Liver (tissue), 9 donors: Measurements from ENCODE around the gene RBM38. TPM values are rescaled to one million over a fixed set of nuclear protein-coding genes. Genes with fewer than 3 reads are reported as not detected.

Experiments used
- DNase-seq: peaks from one replicate; pipeline ENCODE4 v3.0.0-alpha.2; 2017; ENCODE audit warnings: low spot score
- H3K27ac ChIP-seq, 2 donors: one replicate each; pipeline ENCODE4 v1.7.0; 2013; ENCODE audit warnings: inconsistent platforms in 2 of 2, low read length in 2 of 2, control low read depth in 1 of 2, low read depth in 1 of 2, mild to moderate bottlenecking in 1 of 2
- H3K27me3 ChIP-seq, 4 donors: one replicate each; pipeline versions ENCODE4 v1.6.1 to v1.7.0; 2013; ENCODE audit warnings: low read length in 3 of 4, inconsistent platforms in 1 of 4, mild to moderate bottlenecking in 1 of 4, moderate library complexity in 1 of 4; ENCODE audit not compliant: control insufficient read depth in 4 of 4, insufficient read depth in 4 of 4
- H3K36me3 ChIP-seq, 4 donors: one replicate each; pipeline versions ENCODE4 v1.6.1 to v1.7.0; 2013; ENCODE audit warnings: low read length in 3 of 4, mild to moderate bottlenecking in 3 of 4, low read depth in 1 of 4, moderate library complexity in 1 of 4; ENCODE audit not compliant: control insufficient read depth in 4 of 4, insufficient read depth in 3 of 4
- H3K4me1 ChIP-seq, 4 donors: one replicate each; pipeline versions ENCODE4 v1.6.1 to v1.7.0; 2013; ENCODE audit warnings: low read length in 3 of 4, mild to moderate bottlenecking in 3 of 4, moderate library complexity in 1 of 4; ENCODE audit not compliant: control insufficient read depth in 4 of 4, insufficient read depth in 4 of 4
- H3K4me3 ChIP-seq, 3 donors: one replicate each; pipeline versions ENCODE4 v1.6.1 to v1.7.0; 2013; ENCODE audit warnings: low read length in 3 of 3, control low read depth in 1 of 3, low read depth in 1 of 3, mild to moderate bottlenecking in 1 of 3
- H3K9ac ChIP-seq, 2 donors: one replicate each; pipeline ENCODE4 v1.7.0; 2013; ENCODE audit warnings: low read length in 2 of 2, mild to moderate bottlenecking in 2 of 2, moderate library complexity in 2 of 2, control low read depth in 1 of 2, low read depth in 1 of 2
- H3K9me3 ChIP-seq, 4 donors: one replicate each; pipeline versions ENCODE4 v1.6.1 to v1.7.0; 2013; ENCODE audit warnings: low read length in 3 of 4; ENCODE audit not compliant: control insufficient read depth in 4 of 4
- EGR1 ChIP-seq, 2 donors: IDR thresholded peaks; 2 replicates each; pipeline ENCODE4 v1.6.1; 2016 to 2018; ENCODE audit warnings: antibody characterized with exemption in 2 of 2, low read depth in 2 of 2
- FOXA1 ChIP-seq: IDR thresholded peaks from 2 replicates; pipeline ENCODE4 v1.6.1; 2016; ENCODE audit warnings: antibody characterized with exemption
- FOXA2 ChIP-seq: IDR thresholded peaks from 2 replicates; pipeline ENCODE4 v1.6.1; 2016; ENCODE audit warnings: antibody characterized with exemption
- GABPA ChIP-seq, 2 donors: IDR thresholded peaks in 1 of 2; conservative IDR thresholded peaks in 1 of 2; 2 replicates each; pipeline ENCODE4 v1.6.1; 2016; ENCODE audit warnings: antibody characterized with exemption in 2 of 2, mild to moderate bottlenecking in 1 of 2, moderate library complexity in 1 of 2
- HNF4A ChIP-seq, 2 donors: conservative IDR thresholded peaks; 2 replicates each; pipeline ENCODE4 v1.6.1; 2016; ENCODE audit warnings: antibody characterized with exemption in 2 of 2, mild to moderate bottlenecking in 2 of 2
- HNF4G ChIP-seq: IDR thresholded peaks from 2 replicates; pipeline ENCODE4 v1.6.1; 2016; ENCODE audit warnings: antibody characterized with exemption
- NR2F2 ChIP-seq: IDR thresholded peaks from 2 replicates; pipeline ENCODE4 v1.6.1; 2016; ENCODE audit warnings: antibody characterized with exemption
- RXRA ChIP-seq, 2 donors: IDR thresholded peaks; 2 replicates each; pipeline ENCODE4 v1.6.1; 2017 to 2018; ENCODE audit warnings: antibody characterized with exemption in 2 of 2, mild to moderate bottlenecking in 1 of 2
- SP1 ChIP-seq: IDR thresholded peaks from 2 replicates; pipeline ENCODE4 v1.6.1; 2018; ENCODE audit warnings: antibody characterized with exemption, mild to moderate bottlenecking
- TAF1 ChIP-seq: conservative IDR thresholded peaks from 2 replicates; pipeline ENCODE4 v1.6.1; 2016; ENCODE audit warnings: antibody characterized with exemption, mild to moderate bottlenecking
- YY1 ChIP-seq: IDR thresholded peaks from 2 replicates; pipeline ENCODE4 v1.6.1; 2016; ENCODE audit warnings: antibody characterized with exemption, mild to moderate bottlenecking
- WGBS: extraction: QIAGEN DNeasy Blood & Tissue Kit; methylation state at CpG from one replicate; pipeline ENCODE4 v1.1.7; 2013; 5-methylcytosine and 5-hydroxymethylcytosine counted together
- polyA plus RNA-seq, 2 donors: library from polyadenylated mRNA; stranded (reverse) in 1 of 2; unstranded in 1 of 2; fragments of 200-250 nt in 1 of 2; fragments of >200 nt in 1 of 2; fragmentation: Nextera tagmentation in 1 of 2; extraction: Ambion mirVana in 1 of 2; gene quantifications; one replicate each; pipeline versions ENCODE4 v1.2.1 to v1.2.3, GENCODE V29; 2013 to 2015
- total RNA-seq, 2 donors: library from RNA; depleted of rRNA; stranded (reverse); fragments of >200 nt; gene quantifications; one replicate each; pipeline ENCODE4 v1.2.3, GENCODE V29; 2014
- TF ChIP-seq, protein P1 (sequence below): IDR thresholded peaks from 2 replicates; pipeline ENCODE4 v1.6.1; 2016; ENCODE audit warnings: antibody characterized with exemption, mild to moderate bottlenecking
- TF ChIP-seq, protein P2 (sequence below): fragments of 150-350 bp; IDR thresholded peaks from 2 replicates; pipeline ENCODE4 v1.5.1; 2017; ENCODE audit warnings: improper control_type of control experiment, low read depth, low read length; ENCODE audit not compliant: missing input control
- TF ChIP-seq, protein P3 (sequence below): IDR thresholded peaks from 2 replicates; pipeline ENCODE4 v1.6.1; 2016; ENCODE audit warnings: antibody characterized with exemption
- TF ChIP-seq, protein P4 (sequence below): IDR thresholded peaks from 2 replicates; pipeline ENCODE4 v1.6.1; 2016; ENCODE audit warnings: antibody characterized with exemption
- TF ChIP-seq, protein P5 (sequence below): IDR thresholded peaks from 2 replicates; pipeline ENCODE4 v1.6.1; 2016; ENCODE audit warnings: antibody characterized with exemption
- donor health status: healthy.
- donor health status: healthy.
- donor health status: healthy.
- donor health status: healthy.
- donor health status: healthy.

The RBM38 gene
- total and polyA plus RNA-seq, 4 donors, result 1.4 to 258 (median 6.0) TPM

DNA sequence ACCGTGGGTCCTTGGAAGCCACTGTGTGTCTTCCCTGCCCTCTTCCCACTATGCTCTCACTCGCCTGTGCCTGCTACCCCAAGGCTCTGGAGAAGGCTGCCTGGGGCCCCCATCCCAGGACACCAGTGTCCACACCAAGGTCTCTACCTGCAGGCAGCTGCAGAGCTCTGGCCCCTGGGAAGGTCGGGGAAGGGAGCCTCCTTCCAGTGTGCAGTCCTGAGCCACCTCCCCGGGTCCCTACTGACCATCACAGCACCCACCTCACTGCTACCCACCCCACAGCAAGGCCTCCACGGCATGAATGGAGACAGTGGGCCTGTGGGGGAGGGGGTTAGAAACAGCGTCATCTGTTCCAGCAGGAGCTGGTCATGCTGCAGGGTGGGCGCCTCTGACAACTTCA is 35.6 kb downstream of the RBM38 start:
- Histone ChIP-seq H3K27me3 (no peaks in the 10 kb centered on the region), H3K4me1 (peaks cover 6 to 42% (median 19%) of the 10 kb centered on the region in 4 donors), H3K36me3 (no peaks in the 10 kb centered on the region), H3K9me3 (no peaks in the 10 kb centered on the region), H3K27ac (no peak overlapping the region), H3K4me3 (no peak overlapping the region), H3K9ac (no peak overlapping the region)
- TF ChIP-seq SP1 (no peak), EGR1 (IDR thresholded peaks at IDR 0.05; ENCODE audit: low read depth in 2 of 2) (no peak), HNF4A (conservative IDR thresholded peaks at IDR 0.05) (no peak), HNF4G (no peak), FOXA1 (no peak), RXRA (IDR thresholded peaks at IDR 0.05) (no peak), YY1 (no peak), FOXA2 (no peak), TAF1 (no peak), NR2F2 (no peak), GABPA (IDR thresholded peaks at IDR 0.05 in 1 of 2, conservative IDR thresholded peaks at IDR 0.05 in 1 of 2) (no peak)
- TF ChIP-seq, protein P1, sequence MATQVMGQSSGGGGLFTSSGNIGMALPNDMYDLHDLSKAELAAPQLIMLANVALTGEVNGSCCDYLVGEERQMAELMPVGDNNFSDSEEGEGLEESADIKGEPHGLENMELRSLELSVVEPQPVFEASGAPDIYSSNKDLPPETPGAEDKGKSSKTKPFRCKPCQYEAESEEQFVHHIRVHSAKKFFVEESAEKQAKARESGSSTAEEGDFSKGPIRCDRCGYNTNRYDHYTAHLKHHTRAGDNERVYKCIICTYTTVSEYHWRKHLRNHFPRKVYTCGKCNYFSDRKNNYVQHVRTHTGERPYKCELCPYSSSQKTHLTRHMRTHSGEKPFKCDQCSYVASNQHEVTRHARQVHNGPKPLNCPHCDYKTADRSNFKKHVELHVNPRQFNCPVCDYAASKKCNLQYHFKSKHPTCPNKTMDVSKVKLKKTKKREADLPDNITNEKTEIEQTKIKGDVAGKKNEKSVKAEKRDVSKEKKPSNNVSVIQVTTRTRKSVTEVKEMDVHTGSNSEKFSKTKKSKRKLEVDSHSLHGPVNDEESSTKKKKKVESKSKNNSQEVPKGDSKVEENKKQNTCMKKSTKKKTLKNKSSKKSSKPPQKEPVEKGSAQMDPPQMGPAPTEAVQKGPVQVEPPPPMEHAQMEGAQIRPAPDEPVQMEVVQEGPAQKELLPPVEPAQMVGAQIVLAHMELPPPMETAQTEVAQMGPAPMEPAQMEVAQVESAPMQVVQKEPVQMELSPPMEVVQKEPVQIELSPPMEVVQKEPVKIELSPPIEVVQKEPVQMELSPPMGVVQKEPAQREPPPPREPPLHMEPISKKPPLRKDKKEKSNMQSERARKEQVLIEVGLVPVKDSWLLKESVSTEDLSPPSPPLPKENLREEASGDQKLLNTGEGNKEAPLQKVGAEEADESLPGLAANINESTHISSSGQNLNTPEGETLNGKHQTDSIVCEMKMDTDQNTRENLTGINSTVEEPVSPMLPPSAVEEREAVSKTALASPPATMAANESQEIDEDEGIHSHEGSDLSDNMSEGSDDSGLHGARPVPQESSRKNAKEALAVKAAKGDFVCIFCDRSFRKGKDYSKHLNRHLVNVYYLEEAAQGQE, result no peak
- TF ChIP-seq, protein P2, sequence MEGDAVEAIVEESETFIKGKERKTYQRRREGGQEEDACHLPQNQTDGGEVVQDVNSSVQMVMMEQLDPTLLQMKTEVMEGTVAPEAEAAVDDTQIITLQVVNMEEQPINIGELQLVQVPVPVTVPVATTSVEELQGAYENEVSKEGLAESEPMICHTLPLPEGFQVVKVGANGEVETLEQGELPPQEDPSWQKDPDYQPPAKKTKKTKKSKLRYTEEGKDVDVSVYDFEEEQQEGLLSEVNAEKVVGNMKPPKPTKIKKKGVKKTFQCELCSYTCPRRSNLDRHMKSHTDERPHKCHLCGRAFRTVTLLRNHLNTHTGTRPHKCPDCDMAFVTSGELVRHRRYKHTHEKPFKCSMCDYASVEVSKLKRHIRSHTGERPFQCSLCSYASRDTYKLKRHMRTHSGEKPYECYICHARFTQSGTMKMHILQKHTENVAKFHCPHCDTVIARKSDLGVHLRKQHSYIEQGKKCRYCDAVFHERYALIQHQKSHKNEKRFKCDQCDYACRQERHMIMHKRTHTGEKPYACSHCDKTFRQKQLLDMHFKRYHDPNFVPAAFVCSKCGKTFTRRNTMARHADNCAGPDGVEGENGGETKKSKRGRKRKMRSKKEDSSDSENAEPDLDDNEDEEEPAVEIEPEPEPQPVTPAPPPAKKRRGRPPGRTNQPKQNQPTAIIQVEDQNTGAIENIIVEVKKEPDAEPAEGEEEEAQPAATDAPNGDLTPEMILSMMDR, result no peak
- TF ChIP-seq, protein P3, sequence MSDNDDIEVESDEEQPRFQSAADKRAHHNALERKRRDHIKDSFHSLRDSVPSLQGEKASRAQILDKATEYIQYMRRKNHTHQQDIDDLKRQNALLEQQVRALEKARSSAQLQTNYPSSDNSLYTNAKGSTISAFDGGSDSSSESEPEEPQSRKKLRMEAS, result no peak
- TF ChIP-seq, protein P4, sequence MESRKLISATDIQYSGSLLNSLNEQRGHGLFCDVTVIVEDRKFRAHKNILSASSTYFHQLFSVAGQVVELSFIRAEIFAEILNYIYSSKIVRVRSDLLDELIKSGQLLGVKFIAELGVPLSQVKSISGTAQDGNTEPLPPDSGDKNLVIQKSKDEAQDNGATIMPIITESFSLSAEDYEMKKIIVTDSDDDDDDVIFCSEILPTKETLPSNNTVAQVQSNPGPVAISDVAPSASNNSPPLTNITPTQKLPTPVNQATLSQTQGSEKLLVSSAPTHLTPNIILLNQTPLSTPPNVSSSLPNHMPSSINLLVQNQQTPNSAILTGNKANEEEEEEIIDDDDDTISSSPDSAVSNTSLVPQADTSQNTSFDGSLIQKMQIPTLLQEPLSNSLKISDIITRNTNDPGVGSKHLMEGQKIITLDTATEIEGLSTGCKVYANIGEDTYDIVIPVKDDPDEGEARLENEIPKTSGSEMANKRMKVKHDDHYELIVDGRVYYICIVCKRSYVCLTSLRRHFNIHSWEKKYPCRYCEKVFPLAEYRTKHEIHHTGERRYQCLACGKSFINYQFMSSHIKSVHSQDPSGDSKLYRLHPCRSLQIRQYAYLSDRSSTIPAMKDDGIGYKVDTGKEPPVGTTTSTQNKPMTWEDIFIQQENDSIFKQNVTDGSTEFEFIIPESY, result no peak
- TF ChIP-seq, protein P5, sequence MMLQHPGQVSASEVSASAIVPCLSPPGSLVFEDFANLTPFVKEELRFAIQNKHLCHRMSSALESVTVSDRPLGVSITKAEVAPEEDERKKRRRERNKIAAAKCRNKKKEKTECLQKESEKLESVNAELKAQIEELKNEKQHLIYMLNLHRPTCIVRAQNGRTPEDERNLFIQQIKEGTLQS, result no peak
- WGBS, result 86% methylated on average over 7 of the region's 7 CpGs
- DNase-seq, result no peak
